HG02885 (cell line): ENCODE results near the gene ERP44.
"Not testable (repeated sequence)": the region's sequence is repeated elsewhere in the genome, so short reads cannot be mapped to it uniquely, and the experiment has no call there.

Experiments
- ATAC-seq: cut with Tn5 transposase; IDR thresholded peaks from one replicate; pipeline ENCODE4 v1.9.1; 2021; ENCODE audit warnings: mild to moderate bottlenecking; ENCODE audit not compliant: unreplicated experiment, poor library complexity

ERP44 gene

DNA sequence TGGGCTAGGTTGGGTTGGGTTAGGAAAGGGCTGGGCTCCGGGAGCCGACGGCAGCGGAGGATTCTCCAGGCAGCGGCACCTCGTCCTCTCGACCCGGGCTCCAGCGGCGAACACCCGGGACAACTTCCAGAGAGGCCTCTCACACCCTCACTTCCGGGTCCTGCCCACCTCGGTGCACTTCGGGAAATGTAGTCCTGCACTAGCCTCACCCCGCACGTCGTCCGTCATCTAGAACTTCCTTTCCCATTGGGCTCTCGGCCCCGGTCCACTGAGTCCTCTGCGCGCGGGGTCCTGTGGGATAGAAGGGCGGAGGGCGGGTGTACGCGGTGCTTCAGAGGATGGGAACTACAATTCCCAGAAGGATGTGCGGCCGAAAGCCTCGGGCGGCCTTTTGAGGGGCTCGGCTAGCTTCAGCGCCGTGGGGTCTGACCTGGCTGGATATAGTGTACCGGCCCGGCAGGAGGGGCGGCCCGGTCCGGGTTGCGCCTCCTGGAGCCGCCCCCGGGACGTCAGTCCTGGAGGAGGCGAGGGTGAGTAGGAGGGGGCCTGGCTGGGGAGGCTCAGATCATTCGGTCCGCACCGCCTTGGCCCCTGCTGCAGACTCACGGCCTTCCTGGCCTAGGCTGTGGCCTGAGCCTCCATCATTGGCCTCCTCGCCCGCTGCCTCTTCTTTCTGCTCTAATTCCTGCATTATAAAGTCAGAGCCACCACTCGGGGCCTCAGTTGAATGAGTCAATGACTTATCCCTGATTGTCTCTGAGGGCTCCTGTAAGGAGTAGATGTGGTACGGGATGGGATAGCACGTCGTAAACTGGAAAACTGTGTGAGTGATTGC, at the start of gene ERP44, which contains the start of gene INVS:
Gene ERP44 (minus strand): TSS at position 114 of the 835 bp plus-strand sequence. CDS start 160 bp downstream, outside the sequence.
Gene INVS (plus strand): TSS at position 357 of the 835 bp plus-strand sequence. CDS start 5,279 bp downstream, outside the sequence.
- peak; percentile 97 for ATAC-seq

- not testable (repeated sequence) for ATAC-seq
Measured at GRCh38 chr9:100145976-100146375, 47.2 kb upstream of the ERP44 start.

DNA sequence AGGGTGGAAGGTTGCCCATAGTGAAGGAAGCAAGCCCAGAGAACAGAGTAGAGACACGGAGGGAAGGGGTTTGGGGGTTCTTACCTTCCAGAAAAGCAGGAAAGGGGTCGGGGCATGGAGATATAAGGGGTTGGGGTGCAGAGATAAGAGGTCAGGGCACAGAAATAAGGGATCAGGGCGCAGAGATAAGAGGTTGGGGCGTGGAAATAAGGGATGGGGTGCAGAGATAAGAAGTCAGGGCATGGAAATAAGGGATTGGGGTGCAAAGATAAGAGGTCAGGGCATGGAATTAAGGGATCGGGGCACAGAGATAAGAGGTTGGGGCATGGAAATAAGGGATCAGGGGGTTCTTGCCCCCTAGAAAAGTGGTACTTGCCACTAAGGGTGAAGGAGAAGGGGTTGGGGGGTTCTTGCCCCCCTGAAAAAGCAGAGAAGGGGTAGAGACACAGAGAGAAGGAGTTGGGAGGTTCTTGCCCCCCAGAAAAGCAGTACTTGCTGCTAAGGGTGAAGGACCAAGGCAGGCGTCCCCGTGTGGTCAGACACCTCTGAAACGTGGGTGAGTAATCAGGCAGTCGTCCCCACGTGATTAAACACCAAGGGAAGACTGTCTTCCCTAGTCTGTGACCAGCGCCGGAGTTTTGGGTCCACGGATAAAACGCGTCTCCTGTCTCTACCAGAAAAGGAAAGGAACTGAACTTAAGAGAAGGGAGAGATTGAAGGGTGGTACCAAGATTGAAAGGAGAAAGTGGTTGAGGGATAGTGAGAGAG, 46.6 kb upstream of the ERP44 start:
- ATAC-seq, result not testable (repeated sequence)

DNA sequence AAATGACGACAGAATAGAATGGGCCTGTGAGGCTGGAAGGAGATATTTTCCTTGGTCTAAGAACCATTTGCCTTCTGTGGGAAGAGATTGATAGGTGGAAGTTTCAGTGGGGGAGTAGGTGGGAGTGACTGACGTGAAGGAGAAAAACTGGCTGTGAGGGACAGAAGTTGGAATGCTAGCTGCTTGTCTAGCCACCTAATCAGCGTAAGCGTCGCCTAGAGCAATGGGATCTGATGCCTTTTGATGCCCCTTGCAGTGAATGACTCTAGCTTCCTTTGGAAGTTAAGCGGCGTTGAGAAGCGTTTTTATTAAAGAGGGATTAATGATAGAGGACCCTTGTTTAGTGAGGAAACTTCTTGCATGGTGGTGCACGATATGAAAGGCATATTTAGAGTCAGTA, 43.1 kb upstream of the ERP44 start:
- not testable (repeated sequence) for ATAC-seq

DNA sequence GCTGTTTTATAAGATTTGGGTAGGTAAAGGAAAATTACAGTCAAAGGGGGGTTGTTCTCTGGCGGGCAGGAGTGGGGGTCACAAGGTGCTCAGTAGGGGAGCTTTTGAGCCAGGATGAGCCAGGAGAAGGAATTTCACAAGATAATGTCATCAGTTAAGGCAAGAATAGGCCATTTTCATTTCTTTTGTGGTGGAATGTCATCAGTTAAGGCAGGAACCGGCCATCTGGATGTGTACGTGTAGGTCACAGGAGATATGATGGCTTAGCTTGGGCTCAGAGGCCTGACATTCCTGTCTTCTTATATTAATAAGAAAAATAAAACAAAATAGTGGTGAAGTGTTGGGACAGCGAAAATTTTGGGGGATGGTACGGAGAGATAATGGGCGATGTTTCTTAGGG, 41.5 kb upstream of the ERP44 start:
- not testable (repeated sequence) for ATAC-seq

GRCh38 chr9:100136799-100137198, 38.0 kb upstream of the ERP44 start:
- not testable (repeated sequence) for ATAC-seq

GRCh38 chr9:100134731-100135130, 35.9 kb upstream of the ERP44 start:
- ATAC-seq, result no peak

GRCh38 chr9:100131875-100132430, 33.2 kb upstream of the ERP44 start:
- no peak for ATAC-seq

DNA sequence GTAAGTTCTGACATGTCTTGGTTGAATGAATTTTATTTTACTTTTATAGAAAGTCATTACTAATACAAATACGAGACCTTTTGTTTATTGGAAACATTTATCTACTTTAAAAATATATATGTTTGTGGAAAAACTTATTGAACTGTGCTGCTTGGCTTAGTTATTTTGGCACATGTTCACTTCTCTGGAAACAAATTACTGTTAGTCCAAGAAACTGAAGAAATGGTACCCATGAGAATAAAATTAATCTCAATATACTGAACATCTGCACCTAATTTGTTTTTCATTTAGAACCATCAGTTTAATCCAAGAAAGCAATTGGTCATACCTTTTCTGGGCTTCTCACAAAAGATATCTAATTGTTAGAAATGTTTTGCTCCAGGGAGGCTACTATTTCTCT, 32.4 kb upstream of the ERP44 start:
- ATAC-seq, result no peak

DNA sequence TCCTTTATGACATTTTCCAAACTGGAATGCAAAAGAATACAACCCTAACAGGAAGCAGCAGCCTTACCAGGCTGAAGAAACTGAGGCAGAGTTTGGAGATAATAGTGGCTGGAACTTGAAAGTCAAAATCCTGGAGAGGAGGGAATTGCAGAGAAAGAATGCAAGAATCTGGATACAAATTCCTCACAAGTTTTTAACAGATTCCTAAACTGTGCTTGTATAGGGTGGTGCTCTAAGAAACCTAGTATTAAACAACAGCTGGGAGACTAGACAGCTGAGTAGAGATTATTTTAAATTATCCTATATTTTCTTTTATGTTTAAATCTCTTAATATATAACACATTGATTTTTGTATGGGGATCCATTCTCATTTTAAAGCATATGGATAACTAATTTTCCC, 31.0 kb upstream of the ERP44 start:
- ATAC-seq, result no peak

DNA sequence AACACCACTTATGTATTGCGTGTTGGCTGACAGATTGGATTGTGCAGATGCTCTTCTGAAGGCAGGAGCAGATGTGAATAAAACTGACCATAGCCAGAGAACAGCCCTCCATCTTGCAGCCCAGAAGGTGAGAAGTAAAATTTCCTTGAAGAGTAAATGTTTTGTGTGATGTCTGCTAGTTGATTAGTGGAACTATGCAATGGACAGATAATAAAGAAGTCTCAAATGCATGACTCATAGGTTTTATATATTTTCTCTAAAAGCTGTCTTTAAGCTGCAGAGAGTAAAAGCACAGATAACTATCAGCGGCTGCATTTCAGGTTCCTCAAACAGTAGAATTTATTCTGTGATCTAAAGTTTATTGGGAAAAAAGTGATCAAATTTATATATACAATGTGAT, 27.6 kb upstream of the ERP44 start:
- ATAC-seq, result no peak

- no peak for ATAC-seq
Measured at GRCh38 chr9:100125910-100126309, 27.1 kb upstream of the ERP44 start.

- ATAC-seq, result no peak
Measured at GRCh38 chr9:100125236-100125635, 26.4 kb upstream of the ERP44 start.

- ATAC-seq, result no peak
Measured at GRCh38 chr9:100120286-100120685, 21.5 kb upstream of the ERP44 start.

DNA sequence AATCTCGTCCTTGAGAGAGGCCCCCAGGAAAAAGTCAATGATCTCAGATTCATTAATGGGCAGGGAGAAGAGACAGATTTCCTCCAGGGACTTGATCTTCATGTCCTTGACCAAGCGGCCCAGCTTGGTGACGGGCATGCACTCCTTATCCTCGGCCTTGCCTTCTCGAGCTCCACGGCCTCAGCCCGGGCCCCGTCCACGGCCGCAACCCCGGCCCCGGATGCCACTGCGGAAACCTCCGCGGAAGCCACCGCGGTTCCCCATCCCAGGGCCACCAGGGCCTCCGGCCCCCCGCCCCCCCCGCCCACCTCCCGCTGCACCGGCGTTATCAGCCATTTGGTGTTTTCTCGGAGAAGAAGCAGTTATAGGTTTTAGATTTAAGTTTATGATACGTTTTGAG, 18.5 kb upstream of the ERP44 start:
- ATAC-seq, result no peak

DNA sequence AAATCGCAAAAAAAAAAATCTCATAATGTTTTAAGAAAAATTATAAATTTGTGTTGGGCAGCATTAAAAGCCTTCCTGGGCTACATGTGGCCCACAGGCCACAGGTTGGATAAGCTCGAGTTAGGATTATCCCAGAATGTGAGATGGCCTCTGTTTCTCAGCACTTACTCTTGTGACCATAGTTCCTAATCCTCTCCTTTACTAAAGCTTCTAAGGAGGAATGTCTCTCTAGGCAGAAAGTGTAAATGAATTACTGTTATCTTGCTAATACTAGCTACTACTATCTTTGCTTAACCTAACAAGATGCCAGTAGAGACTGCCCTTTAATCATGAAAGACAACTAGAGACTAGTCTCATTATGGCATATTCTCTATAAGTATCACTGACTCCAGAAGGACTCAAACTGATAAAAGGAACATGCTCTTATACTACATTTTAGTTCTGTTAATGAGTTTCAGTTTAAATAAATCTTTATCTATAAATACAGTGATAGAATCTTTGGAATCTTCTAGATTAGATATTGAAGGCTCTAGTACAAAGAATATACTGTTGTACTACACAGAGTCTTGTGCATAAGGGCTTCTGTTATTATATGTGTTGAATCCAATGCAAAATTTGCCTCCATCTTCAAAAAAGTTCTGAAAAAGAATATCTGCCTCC, 14.0 kb upstream of the ERP44 start:
- no peak for ATAC-seq

DNA sequence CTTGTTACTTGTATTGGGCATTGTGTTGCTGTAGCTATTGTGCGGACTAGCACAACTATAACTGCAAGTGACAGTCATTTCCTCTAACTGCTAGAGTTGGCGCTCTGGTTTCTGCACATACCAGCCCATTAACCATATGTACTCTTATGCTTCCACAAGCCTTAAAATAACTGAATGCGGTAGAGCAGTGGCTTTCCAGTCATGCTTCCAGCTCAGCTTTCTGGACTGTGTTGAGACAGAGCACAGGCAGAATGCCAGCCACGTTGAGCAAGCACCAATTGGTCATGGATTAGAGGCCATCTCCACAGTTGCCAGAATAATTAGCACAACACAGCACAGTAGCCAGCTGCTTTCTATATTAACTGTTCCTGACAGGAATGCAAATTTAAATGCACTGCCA, 12.4 kb upstream of the ERP44 start:
- no peak for ATAC-seq

DNA sequence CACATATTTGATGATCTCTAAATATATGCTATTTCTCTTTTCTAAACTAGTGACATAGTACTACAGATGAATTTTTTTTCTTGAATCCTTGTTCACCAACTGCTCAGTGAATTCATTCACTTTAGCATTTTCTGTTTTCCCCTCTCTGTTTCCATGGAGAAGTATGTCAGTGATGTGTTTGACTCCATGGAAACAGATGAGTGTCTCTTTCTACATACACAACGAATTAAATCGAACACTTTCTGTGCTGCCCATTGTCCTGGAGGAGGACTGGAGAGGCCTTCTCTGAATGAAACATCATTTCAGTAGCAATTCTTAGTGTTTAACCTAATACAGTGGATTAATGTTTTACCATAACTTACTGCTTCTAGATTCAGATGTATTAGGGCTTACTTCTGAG, 9.8 kb upstream of the ERP44 start:
- no peak for ATAC-seq

- ATAC-seq, result no peak
Measured at GRCh38 chr9:100106616-100107015, 7.8 kb upstream of the ERP44 start.

GRCh38 chr9:100105861-100106260, 7.1 kb upstream of the ERP44 start:
- ATAC-seq, result no peak

DNA sequence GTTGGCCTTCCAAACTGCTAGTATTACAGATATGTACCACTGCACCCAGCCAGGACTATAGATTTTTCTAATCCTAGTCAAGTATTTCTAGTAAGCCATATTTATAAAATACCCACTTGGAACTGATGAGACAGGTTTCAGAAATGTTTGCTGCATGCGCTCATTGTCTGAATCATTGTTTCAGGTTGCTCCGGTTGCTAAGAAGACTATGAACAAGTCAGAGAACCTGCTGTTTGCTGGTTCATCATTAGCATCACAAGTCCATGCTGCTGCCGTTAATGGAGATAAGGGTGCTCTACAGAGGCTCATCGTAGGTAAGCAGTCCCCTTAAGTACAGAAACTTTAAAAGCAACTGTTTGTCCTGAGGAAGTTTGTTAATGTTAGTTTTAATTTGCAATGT, 5.5 kb upstream of the ERP44 start:
- ATAC-seq, result no peak
